Measurements from ENCODE around the gene SUSD3.
"Not testable (repeated sequence)": the region's sequence is repeated elsewhere in the genome, so short reads cannot be mapped to it uniquely, and the experiment has no call there.

Gene SUSD3

DNA sequence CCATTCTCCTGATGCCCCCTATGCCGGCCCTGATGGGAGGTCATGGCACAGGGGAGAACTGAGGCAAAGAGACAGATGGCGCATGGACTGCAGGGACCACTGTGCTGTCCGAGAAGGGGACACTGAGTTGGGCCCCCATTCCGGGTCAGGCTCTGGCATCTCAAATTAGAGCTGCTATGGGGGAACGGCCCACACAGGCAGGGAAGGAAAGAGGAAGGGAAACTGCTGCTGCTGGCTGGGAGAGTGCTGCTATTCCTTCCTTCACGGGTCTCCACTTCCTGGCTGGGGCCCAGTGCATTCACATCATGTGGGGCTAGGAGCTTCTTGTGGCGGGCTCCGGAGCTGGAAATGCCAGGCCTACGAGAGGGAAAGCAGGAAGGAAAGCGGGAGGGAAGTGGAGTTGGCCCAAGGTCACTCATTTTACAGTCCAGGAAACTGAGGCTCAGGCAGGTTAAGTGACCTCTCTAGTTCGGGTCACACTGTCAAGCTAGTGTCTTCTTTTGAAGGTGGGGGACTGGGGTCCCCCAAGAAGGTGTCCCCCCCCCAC is 36.2 kb downstream of the SUSD3 start:
- DNase-seq, result peak; percentile 62

DNA sequence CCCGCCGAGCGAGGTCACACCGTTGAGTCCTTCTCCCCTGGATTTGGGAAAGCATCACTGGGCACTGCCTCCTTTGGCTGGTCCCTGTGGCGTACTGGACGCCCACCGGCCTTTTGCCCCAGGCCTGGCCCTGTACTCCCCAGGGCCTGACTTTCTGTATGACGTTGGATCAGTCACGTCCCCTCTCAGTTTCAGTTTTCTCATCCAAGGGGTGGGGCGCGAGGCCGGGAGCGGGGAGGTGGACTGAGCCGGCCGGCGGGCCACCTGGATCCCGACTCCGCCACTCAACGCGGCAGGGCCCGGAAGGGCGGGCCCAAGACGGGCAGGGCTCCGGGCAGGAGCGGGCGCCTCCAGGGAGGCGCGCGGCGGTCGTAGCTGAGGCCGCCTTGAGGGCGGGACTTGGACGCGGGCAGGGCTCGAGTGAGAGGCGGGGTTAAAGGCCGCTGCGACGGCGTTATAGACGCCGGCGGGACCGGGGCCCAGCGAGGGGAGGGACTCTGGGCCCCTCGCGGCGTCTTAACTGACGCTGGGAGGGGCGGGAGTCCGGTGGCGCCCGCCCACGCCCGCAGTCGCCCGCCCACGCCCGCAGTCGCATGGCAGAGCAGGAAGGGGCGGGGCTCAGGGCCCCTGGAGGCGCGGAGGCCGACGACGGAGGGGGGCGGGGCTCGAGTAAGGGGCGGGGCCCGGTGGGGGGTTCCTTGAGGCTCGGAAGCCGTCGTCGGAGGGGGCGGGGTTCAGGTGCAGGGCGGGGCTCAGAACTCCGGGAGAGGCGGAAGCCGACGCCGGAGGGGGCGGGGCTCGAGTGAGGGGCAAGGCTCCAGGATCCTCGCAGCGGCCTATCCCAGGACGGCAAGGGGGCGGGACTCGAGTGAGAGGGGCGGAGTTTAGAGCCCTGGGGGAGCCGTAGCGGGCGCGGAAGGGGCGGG is 37.0 kb downstream of the SUSD3 start:
- DNase-seq, result peak; percentile 79

DNA sequence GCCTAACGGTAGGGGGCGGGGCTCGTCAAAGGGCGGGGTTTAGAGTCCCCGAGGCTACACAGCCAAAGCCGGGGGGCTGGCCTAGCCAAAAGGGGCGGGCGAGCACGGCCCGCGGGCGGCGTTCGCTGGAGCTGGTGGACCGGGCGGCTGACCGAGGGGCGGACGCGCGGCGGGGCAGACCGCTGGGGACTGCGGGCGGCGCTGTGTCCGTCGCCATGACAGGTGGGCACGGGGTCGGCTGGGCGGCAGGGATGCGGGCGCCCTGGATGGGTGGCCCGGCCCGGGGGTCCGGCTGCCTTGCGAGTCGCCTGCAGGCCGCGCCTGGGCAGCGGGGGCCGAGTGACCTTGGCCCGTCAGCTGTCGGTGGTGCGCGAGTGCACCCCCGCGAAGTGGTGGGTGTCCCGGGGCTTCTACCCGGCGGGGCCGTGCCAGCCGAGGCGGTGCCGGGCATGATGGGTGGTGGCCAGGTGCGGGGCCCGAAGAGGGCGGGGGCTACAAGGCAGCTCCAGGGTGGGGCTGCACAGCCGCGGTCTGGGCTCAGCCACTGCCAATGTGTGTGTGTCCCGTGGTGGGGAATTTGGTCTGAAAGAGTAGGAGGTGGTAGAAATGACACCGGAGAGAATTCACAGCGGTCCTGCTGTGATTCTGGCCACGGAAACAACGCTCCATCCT is 37.8 kb downstream of the SUSD3 start, which contains the start of gene CARD19:
Gene CARD19, plus strand, starts transcription at position 87 of the 672 bp plus-strand sequence. Its CDS starts 129 bp downstream, at position 216.
- DNase-seq, result no peak

DNA sequence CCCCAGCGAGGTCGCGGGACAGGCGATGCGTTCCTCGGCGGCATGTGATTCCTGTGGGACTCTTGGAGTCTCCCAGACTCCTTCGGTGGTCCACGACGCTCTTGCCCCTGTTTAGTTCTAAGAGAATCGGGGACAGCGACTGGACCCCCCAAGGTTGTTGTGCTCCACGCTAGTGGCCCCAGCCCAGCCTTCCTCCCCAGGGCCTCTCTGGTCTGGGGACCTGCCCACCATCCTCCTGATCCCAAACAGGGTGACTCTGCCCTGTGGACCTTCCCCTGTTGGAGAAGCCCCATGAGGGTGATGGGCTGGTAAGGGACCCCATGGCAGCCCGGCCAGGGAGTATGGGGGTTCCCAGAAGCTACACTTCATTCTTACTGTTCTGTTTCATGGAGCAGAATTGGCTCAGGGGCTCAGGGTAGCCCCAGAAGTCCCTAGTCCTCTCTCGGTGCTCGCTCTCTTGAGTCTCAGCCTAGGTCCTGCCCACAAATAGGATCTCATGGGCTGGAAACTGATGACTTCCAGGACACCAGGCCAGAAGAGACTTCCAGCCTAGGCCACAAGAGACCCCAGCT is 38.4 kb downstream of the SUSD3 start:
- DNase-seq, result no peak

DNA sequence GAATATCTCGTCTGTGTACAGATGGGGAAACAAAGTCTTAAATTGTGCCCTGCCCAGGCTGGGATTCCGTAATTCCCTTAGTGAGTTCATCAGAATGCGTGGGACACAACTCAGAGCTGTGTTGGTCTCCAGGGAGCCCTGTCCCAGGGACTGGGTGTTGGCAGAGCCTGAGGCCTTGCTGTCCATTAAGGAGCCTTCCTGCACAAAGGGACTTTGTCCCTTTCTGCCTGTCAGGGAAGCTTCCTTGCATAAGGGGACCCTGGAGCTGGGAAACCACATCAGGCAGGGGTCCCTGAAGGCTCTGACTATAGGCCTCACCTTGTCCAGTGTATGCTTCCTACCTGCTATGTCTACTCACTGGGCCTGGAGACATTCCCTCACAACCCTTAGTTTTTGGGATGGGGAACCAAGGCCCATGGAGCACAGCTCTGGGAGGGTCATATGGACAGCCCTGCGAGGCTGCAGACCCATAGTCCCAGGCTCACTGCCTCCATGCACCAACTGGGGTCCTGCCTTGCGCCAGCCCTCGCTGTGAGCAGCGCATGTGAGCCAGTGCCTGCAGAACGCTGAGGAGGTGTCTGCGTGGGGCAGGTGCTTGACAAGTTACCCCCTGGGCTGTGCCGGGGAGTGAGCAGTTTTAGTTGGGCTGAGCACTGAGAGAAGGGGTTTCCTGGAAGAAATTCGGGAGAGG is 39.2 kb downstream of the SUSD3 start:
- no peak for DNase-seq

DNA sequence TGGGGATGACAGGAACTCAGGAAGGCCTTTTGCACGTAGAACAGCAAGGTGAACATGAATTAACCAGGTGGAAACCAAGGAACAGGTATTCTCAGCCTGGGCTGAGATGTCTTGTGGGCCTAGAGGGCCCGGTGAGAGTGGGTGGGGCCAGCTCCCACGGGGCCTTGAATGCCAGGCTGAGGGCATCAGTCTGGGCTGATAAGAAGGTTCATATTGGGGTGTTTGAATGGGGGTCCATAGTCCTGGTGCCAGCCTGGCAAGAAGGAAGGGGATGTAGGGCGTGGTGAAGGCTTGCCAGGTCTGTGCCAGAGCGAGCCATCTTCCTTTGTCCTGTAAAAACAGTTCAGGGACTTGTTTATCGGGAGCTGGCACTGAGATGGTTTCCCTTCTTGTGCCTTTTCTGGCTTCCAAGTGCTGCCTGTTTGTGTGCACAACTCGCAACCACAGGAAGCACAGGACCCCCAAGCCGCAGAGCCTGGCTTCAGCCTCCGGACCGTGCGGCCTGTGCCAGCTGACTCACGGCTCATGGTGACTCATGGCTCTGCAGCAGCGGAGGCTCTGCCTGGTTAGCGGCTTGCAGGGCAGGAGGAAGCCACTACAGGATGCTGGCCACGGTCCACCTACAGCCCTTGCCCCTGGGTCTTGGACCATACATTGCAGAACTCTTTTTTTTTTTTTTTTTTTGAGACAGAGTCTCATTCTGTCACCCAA is 39.9 kb downstream of the SUSD3 start:
- no peak for DNase-seq

DNA sequence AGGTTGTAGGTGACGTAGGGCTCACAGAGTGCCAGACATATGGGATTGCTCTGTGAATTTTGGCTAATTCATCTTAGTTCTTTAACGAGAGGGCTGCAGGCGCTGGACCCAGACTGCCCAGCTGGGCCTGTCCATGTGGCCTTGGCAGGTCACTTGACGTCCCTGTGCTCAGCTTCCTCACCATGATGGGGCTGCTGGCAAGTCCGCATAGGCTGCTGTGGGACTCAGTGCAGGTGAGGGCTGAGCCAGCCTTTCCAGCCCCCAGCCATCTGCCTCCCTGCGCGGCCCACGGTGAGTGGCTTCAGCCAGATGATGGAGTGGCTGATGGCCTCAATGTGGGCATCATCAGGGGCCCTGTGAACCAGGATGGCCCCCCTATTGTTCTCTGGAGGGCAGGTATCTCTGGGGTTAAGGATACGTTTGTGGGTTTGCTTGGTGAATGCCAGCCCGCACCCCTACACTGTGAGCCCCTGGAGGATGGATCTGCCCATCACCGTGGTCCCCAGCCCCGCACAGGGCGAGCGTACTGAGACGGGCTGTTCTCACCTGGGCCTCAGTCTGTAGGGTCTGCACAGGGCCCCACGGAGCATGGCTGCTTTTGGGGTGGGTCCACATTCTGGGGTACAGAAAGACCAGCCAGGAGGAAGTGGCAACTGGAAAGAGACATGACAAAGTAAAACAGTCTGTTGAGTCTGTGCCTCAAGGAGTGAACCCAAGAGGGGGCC is 41.2 kb downstream of the SUSD3 start:
- no peak for DNase-seq

DNA sequence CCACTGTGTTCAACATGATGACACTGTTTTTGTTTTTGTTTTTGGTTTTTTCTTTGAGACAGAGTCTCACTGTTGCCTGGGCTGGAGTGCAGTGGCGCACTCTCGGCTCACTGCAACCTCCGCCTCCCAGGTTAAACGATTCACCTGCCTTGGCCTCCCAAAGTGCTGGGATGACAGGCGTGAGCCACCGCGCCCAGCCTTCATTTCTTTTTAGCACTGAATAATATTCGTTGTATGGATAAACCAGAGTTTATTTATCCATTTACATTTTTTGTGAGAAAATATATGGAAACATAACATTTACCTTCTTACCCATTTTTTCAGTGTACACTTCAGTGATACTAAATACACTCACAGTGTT is 41.8 kb downstream of the SUSD3 start:
- no peak for DNase-seq

DNA sequence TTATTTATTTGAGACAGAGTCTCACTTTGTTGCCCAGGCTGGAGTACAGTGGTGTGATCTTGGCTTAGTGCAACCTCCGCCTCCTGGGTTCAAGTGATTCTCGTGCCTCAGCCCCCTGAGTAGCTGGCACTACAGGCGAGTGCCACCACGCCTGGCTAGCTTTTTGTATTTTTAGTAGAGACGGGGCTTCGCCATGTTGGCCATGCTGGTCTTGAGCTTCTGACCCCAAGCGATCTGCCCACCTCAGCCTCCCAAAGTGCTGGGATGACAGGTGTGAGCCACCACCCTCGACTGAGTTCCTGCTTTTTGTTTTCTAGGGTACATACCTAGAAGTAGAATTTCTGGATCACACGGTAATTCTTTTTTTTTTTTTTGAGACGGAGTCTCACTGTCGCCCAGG is 42.6 kb downstream of the SUSD3 start:
- not testable (repeated sequence) for DNase-seq

DNA sequence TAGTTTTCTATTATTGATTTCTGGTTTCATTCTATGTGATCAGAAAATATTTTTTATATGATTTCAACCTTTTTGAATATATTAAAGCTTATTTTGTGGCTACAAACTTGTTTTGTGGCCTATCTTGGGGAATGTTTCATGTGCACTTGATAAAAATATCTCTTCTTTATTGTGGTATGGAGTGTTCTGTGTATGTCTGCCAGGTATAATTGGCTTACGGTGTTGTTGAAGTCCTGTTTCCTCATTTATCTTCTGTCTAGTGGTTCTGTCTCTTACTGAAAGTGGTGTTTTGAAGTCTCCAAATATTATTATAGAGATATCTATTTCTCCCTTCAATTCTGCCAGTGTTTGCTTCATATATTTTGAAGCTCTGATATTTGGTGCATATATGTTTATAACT is 47.1 kb downstream of the SUSD3 start:
- DNase-seq, result no peak

DNA sequence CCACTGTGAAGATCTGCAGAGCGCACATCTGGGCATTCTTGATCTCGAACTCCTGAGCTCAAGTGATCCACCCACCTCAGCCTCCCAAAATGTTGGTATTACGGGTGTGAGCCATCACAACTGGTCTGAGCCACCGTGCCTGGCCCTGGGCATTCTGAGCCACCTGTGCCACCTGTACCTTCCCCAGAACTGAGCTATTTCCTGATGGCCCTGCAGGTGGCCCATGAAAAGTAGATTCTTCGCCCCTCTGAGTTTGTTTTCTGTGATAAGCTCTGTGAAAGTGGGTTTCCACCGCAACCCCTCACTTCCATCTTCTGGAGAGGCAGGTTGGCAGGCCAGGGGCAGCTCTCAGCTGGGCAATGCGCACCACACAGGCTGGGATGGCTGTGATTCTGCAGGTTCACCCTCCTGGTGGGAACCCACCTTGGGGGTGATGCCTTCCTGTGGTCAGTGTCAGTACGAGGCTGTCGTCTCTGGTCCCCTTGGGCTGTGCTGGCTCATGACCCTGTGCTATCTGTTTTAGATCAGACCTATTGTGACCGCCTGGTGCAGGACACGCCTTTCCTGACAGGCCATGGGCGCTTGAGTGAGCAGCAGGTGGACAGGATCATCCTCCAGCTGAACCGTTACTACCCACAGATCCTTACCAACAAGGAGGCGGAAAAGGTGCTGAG is 48.8 kb downstream of the SUSD3 start:
- DNase-seq, result no peak

DNA sequence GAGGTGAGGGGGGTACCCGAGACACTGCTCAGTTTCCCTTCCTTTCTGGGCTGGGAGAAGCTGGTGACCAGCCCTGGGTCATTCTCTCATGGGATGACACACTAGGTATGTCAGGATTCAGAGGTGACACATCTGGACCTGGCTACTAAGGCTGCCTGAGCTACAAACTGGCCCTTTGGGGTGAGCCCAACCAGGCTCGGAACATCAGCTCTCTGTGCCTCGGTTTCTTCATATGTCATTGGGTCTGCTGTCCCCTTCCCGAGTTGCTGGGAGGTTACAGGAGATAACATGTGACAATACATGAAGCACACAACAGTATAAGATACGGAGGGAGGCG is 49.3 kb downstream of the SUSD3 start:
- DNase-seq, result no peak

DNA sequence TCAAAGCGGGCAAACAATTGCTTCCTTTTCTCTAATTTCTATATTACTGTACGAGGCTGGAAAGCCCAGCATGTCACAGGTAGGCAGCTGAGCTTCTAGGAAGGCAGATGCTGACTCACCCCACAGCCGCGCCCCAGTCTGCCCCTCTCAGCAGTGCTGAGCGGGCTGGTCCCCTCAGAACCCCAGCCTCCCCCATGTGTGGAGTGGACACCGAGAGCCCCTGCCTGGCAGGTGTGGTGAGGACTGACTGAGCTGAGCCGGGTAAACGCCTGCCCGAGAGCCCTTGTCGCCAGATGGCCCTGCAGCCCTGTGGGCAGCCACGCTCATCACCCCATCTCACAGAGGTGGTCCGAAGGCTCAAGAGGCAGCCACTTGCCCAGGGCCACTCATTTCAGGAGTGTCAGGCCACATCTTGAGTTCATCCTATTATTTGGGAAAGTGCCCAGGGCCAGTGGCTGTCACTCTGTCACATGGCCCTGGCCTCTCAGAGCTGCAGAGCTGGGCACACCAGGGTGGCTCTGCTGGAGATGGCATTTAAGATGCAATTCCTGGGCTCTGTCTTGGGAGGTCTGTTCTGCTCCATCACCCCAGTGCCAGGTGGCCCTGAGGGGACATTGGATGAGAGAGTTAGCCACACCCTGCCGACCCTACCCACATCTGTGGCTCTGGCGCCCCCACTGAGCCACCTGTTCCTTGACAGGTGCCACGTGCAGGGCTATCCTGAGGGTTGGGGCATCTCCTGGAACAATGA is 50.0 kb downstream of the SUSD3 start:
- no peak for DNase-seq

DNA sequence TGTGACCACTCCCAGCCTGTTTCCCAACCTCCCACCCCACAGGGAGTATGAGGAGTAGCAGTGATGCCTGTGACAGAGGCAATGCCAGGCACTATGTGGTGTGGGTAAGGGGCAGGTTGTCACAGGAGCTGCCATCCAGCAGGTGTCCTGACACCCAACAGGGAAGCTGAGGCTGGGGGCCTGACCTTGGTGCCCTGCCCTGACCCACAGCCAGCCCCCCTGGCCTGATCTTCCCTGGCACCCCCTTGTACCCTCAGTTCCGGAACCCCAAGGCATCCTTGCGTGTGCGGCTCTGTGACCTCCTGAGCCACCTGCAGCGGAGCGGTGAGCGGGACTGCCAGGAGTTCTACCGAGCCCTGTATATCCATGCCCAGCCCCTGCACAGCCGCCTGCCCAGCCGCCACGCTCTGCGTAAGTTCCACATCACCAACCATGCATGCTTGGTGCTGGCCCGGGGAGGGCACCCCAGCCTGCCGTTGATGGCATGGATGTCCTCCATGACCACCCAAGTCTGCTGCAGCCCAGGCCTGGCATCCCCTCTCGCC is 51.9 kb downstream of the SUSD3 start:
- DNase-seq, result no peak

DNA sequence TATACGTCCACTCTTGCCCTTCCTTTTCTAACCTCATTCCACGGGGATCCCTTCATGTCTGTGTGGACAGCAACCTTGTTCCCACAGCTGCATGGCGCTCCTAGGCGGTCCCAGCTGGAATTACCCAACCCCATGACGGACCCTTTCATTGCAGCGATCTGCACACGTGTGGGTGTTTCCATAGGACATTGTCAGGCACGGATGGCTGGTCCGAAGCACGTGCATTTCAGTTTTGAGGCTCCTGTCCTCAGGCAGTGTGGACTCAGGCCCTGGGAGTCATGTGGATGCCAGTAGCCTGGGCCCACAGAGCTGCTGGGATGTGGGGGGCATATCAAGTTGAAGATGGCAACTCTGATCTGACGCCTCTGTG is 52.5 kb downstream of the SUSD3 start:
- DNase-seq, result no peak

DNA sequence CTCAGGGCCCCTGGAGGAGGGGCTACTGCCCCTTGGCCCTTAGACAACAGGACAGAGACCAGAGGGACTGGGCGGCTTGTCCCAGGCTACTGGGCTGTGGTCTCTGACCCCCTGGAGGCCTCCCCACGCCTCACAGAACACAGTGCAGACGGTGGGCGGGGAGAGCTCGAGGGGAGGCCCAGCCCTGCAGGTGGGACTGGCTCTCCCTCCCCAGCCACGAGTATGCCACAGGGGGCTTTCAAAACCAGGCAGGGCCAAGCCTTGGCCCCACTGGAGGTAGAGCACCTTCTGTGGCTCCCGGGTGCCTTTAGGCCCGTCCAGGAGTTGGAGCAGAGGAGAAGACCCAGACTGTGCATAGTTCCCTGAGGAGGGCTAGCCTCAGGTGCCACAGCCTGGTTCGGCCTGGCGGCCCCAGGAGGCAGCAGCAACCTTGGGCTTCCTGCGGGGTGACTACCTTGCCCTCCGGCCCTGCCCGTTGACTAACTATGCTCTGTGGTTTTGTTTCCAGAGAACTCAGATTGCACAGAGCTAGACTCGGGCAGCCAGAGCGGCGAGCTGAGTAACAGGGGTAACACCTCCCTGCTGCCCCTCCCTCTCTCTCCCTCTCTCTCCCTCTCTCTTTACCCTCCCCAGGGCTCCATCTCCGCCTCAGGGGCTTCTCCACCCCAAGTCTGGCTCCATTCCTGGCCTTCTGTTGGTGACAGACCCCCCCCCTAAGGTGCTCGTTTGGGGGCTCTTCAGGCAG is 53.0 kb downstream of the SUSD3 start:
- no peak for DNase-seq

DNA sequence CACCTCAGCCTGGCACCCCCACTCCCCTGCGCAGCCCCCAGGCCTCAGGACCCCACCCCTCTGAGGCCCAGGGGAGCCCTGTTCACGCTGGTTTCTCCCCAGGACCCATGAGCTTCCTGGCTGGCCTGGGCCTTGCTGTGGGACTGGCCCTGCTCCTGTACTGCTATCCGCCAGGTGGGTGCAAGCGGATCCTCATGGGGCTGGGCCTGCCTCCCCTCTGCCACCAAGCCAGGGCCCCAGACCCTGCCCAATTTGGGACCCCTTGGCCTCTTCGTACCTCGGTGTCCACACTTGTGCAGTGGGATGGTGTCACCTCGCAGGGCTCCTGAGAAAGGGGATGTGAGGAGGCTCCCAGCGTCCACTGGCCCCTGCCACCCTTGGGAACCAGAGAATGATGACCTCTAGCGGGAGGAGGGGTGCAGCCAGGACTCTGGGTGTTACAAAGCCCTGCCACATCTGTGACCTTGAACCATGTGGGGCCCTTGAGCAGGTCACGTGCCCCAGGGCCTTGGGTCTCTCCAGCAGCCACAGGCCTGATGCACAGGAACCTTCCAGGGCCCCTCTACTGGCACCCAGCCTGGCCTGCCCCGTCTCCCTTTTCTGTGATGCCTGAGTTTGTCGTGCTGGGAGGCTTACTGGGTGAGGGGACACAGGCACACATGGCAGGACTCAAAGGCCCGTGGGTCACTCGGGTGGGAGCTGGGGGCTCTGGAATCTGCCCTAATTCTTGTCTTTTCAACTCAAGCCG is 53.8 kb downstream of the SUSD3 start:
- DNase-seq, result no peak

DNA sequence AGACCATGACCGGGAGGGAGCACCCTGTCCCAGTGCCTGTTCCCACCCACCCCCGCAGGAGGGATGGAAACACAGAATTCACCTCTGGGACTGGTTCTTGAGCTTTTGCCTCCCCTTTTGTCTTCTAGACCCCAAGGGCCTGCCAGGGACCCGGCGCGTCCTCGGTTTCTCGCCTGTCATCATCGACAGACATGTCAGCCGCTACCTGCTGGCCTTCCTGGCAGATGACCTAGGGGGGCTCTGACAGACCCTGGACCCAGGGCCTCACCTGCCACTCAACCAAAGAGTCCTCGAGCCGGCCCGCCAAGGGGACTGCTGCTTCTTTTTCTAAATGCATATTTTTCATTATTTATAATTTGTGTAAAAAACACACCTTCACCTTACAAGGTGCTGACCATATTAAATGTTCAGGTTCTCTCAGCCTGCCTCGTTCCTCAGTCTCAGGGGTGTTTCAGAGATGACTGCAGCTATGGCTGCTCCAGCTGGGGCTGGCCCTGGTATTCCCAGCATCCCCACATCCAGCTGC is 54.4 kb downstream of the SUSD3 start:
- DNase-seq, result no peak

All from SIG-M5 (cell line).